ENCODE measurements around the gene TRPC6. TPM values are rescaled to one million over a fixed set of nuclear protein-coding genes. Genes with fewer than 3 reads are reported as not detected.

The TRPC6 gene
- polyA plus RNA-seq, 1 donor from 2014 or later, result 0.11 TPM

- Histone ChIP-seq H3K9me2 (ENCODE audit: insufficient read depth, low read length) (no peaks in the 10 kb centered on the region), H2AFZ (ENCODE audit: low read depth, low read length) (no peak overlapping the region), H3K27ac (ENCODE audit: low read length) (no peak overlapping the region), H4K20me1 (ENCODE audit: insufficient read depth) (no peaks in the 10 kb centered on the region), H3K4me3 (ENCODE audit: low read length) (no peak overlapping the region), H3K9ac (ENCODE audit: low read length) (no peak overlapping the region), H3F3A (ENCODE audit: insufficient read depth, low read length, poor library complexity, severe bottlenecking) (no peaks in the 10 kb centered on the region), H3K4me2 (ENCODE audit: low read length) (no peak overlapping the region), H3K9me3 (ENCODE audit: low read length) (no peaks in the 10 kb centered on the region), H3K27me3 (ENCODE audit: insufficient read depth, low read depth, low read length) (no peaks in the 10 kb centered on the region), H3K79me2 (replicated peaks; ENCODE audit: insufficient read depth, low read length) (no peaks in the 10 kb centered on the region), H3K36me3 (ENCODE audit: insufficient read depth, low read length) (no peaks in the 10 kb centered on the region)
- TF ChIP-seq EZH2 (IDR thresholded peaks at IDR 0.05; ENCODE audit: borderline replicate concordance, insufficient read depth, low read length, poor library complexity, severe bottlenecking), result no peak
- TF ChIP-seq MXI1 (conservative IDR thresholded peaks at IDR 0.05; ENCODE audit: poor library complexity, severe bottlenecking), result no peak
- TF ChIP-seq REST (IDR thresholded peaks at IDR 0.05; ENCODE audit: borderline replicate concordance), result no peak
- TF ChIP-seq RAD21 (conservative IDR thresholded peaks at IDR 0.05), result no peak
- no peak for TF ChIP-seq TAF1 (IDR thresholded peaks at IDR 0.05; ENCODE audit: low read depth)
- no peak for TF ChIP-seq SMC3 (conservative IDR thresholded peaks at IDR 0.05; ENCODE audit: poor library complexity)
- no peak for TF ChIP-seq EP300 (conservative IDR thresholded peaks at IDR 0.05; ENCODE audit: poor library complexity, severe bottlenecking)
- TF ChIP-seq CTCF (IDR thresholded peaks at IDR 0.05; ENCODE audit: poor library complexity, severe bottlenecking), result no peak
- TF ChIP-seq POLR2AphosphoS5 (IDR thresholded peaks at IDR 0.05), result no peak
These were observed 29.9 kb downstream of the TRPC6 start for GRCh38 chr11:101553891-101554292.

- Histone ChIP-seq H3F3A (ENCODE audit: insufficient read depth, low read length, poor library complexity, severe bottlenecking) (no peaks in the 10 kb centered on the region), H3K36me3 (ENCODE audit: insufficient read depth, low read length) (no peaks in the 10 kb centered on the region), H3K4me2 (ENCODE audit: low read length) (no peak overlapping the region), H3K27ac (ENCODE audit: low read length) (no peak overlapping the region), H3K9ac (ENCODE audit: low read length) (no peak overlapping the region), H3K27me3 (ENCODE audit: insufficient read depth, low read depth, low read length) (no peaks in the 10 kb centered on the region), H2AFZ (ENCODE audit: low read depth, low read length) (no peak overlapping the region), H3K4me3 (ENCODE audit: low read length) (no peak overlapping the region), H3K9me3 (ENCODE audit: low read length) (no peaks in the 10 kb centered on the region), H3K79me2 (replicated peaks; ENCODE audit: insufficient read depth, low read length) (no peaks in the 10 kb centered on the region), H3K9me2 (ENCODE audit: insufficient read depth, low read length) (no peaks in the 10 kb centered on the region), H4K20me1 (ENCODE audit: insufficient read depth) (no peaks in the 10 kb centered on the region)
- TF ChIP-seq RAD21 (conservative IDR thresholded peaks at IDR 0.05) (no peak), EP300 (conservative IDR thresholded peaks at IDR 0.05; ENCODE audit: poor library complexity, severe bottlenecking) (no peak), REST (IDR thresholded peaks at IDR 0.05; ENCODE audit: borderline replicate concordance) (no peak), EZH2 (IDR thresholded peaks at IDR 0.05; ENCODE audit: borderline replicate concordance, insufficient read depth, low read length, poor library complexity, severe bottlenecking) (no peak), TAF1 (IDR thresholded peaks at IDR 0.05; ENCODE audit: low read depth) (no peak), POLR2AphosphoS5 (IDR thresholded peaks at IDR 0.05) (no peak), SMC3 (conservative IDR thresholded peaks at IDR 0.05; ENCODE audit: poor library complexity) (no peak), CTCF (IDR thresholded peaks at IDR 0.05; ENCODE audit: poor library complexity, severe bottlenecking) (no peak), MXI1 (conservative IDR thresholded peaks at IDR 0.05; ENCODE audit: poor library complexity, severe bottlenecking) (no peak)
These were observed 30.9 kb downstream of the TRPC6 start for GRCh38 chr11:101552888-101553287.
